Hepatocyte (in vitro differentiated cells): ENCODE measurements around the gene MCHR2. TPM values are rescaled to one million over a fixed set of nuclear protein-coding genes. Genes with fewer than 3 reads are reported as not detected.

ENCODE experiments used
- DNase-seq: peaks from one replicate; pipeline ENCODE4 v3.0.0-alpha.2; 2016; ENCODE audit warnings: low spot score
- H2AFZ ChIP-seq: fragments of 200-600 bp; sonication (generic); 2 replicates; pipeline ENCODE4 v1.6.0; 2016; ENCODE audit warnings: antibody characterized with exemption, mild to moderate bottlenecking
- H3K27ac ChIP-seq: fragments of 200-600 bp; sonication (generic); 2 replicates; pipeline ENCODE4 v1.5.1; 2016; ENCODE audit warnings: mild to moderate bottlenecking
- H3K27me3 ChIP-seq: fragments of 200-600 bp; sonication (generic); 2 replicates; pipeline ENCODE4 v1.6.1; 2016
- H3K36me3 ChIP-seq: fragments of 200-600 bp; sonication (generic); replicated peaks from 2 replicates; pipeline ENCODE4 v1.5.1; 2016; ENCODE audit warnings: low read depth; ENCODE audit not compliant: insufficient read depth
- H3K4me1 ChIP-seq: fragments of 200-600 bp; sonication (generic); 2 replicates; pipeline ENCODE4 v1.5.1; 2016; ENCODE audit warnings: mild to moderate bottlenecking, moderate library complexity; ENCODE audit not compliant: insufficient read depth
- H3K4me2 ChIP-seq: fragments of 200-600 bp; sonication (generic); 2 replicates; pipeline ENCODE4 v1.6.0; 2016
- H3K4me3 ChIP-seq: fragments of 200-600 bp; sonication (generic); 2 replicates; pipeline ENCODE4 v1.5.1; 2016; ENCODE audit warnings: mild to moderate bottlenecking
- H3K79me2 ChIP-seq: fragments of 200-600 bp; sonication (generic); 2 replicates; pipeline ENCODE4 v1.6.0; 2017; ENCODE audit warnings: mild to moderate bottlenecking
- H3K9me2 ChIP-seq: fragments of 200-600 bp; sonication (generic); replicated peaks from 2 replicates; pipeline ENCODE4 v1.6.0; 2017; ENCODE audit warnings: mild to moderate bottlenecking; ENCODE audit not compliant: insufficient read depth
- H3K9me3 ChIP-seq: fragments of 200-600 bp; sonication (generic); 2 replicates; pipeline ENCODE4 v1.5.1; 2016; ENCODE audit warnings: low read depth, mild to moderate bottlenecking
- H4K20me1 ChIP-seq: fragments of 200-600 bp; sonication (generic); 2 replicates; pipeline ENCODE4 v1.6.0; 2016; ENCODE audit warnings: mild to moderate bottlenecking; ENCODE audit not compliant: insufficient read depth, poor library complexity, severe bottlenecking
- CTCF ChIP-seq: fragments of 200-600 bp; sonication (generic); IDR thresholded peaks from 2 replicates; pipeline ENCODE4 v1.5.1; 2016; ENCODE audit warnings: antibody characterized with exemption, mild to moderate bottlenecking; ENCODE audit not compliant: poor library complexity
- EZH2 ChIP-seq: fragments of 200-600 bp; sonication (generic); IDR thresholded peaks from 2 replicates; pipeline ENCODE4 v1.6.1; 2016; ENCODE audit warnings: antibody characterized with exemption, mild to moderate bottlenecking, borderline replicate concordance
- EZH2phosphoT487 ChIP-seq: fragments of 200-600 bp; sonication (generic); IDR thresholded peaks from one replicate; pipeline ENCODE4 v1.6.1; 2018; ENCODE audit warnings: antibody characterized with exemption, mild to moderate bottlenecking, low read depth, moderate library complexity; ENCODE audit not compliant: unreplicated experiment, severe bottlenecking
- WGBS: methylation state at CpG from one replicate; pipeline ENCODE4 v1.1.6; 2016; ENCODE audit warnings: low lambda C conversion rate; ENCODE audit errors: missing lambda C conversion rate; 5-methylcytosine and 5-hydroxymethylcytosine counted together
- polyA plus RNA-seq: library from polyadenylated mRNA; unstranded; fragments of >200 nt; fragmentation: Nextera tagmentation; extraction: Ambion mirVana; gene quantifications from 2 replicates; pipeline ENCODE4 v1.2.1, GENCODE V29; 2016
- total RNA-seq: library from RNA; depleted of rRNA; stranded (reverse); fragments of >200 nt; gene quantifications from 2 replicates; pipeline ENCODE4 v1.2.3, GENCODE V29; 2014

MCHR2 gene
- total and polyA plus RNA-seq, 2 experiments from 2014 or later: 0.27 TPM; not detected in 1

- no peaks in the 10 kb centered on the region for H3K9me3 ChIP-seq
- no peak overlapping the region for H3K27ac ChIP-seq
- no peaks in the 10 kb centered on the region for H3K4me1 ChIP-seq
- H3K9me2 ChIP-seq: no peaks in the 10 kb centered on the region
- H3K4me2 ChIP-seq: no peak overlapping the region
- no peak for TF ChIP-seq EZH2phosphoT487
- TF ChIP-seq EZH2: no peak
- TF ChIP-seq CTCF: no peak
- H4K20me1 ChIP-seq: no peaks in the 10 kb centered on the region
- no peak overlapping the region for H2AFZ ChIP-seq
- H3K79me2 ChIP-seq: no peaks in the 10 kb centered on the region
- H3K4me3 ChIP-seq: no peak overlapping the region
- 41% methylated on average over 1 of the region's 1 CpG for WGBS
- H3K27me3 ChIP-seq: no peaks in the 10 kb centered on the region
- no peaks in the 10 kb centered on the region for H3K36me3 ChIP-seq
- no peak for DNase-seq
Observed at GRCh38 chr6:99979953-99980352, 14.1 kb downstream of the MCHR2 start.

- Histone ChIP-seq H3K79me2 (no peaks in the 10 kb centered on the region), H3K9me3 (no peaks in the 10 kb centered on the region), H2AFZ (no peak overlapping the region), H3K27ac (no peak overlapping the region), H3K36me3 (no peaks in the 10 kb centered on the region), H3K4me3 (no peak overlapping the region), H4K20me1 (no peaks in the 10 kb centered on the region), H3K4me1 (no peaks in the 10 kb centered on the region), H3K4me2 (no peak overlapping the region), H3K27me3 (no peaks in the 10 kb centered on the region), H3K9me2 (no peaks in the 10 kb centered on the region)
- DNase-seq: no peak
- no peak for TF ChIP-seq EZH2
- no peak for TF ChIP-seq CTCF
- no peak for TF ChIP-seq EZH2phosphoT487
Observed at GRCh38 chr6:99967052-99967451, 27.0 kb downstream of the MCHR2 start.

GRCh38 chr6:99960027-99960426, 34.0 kb downstream of the MCHR2 start:
- H4K20me1 ChIP-seq: no peaks in the 10 kb centered on the region
- no peak for DNase-seq
- no peaks in the 10 kb centered on the region for H3K79me2 ChIP-seq
- H3K9me2 ChIP-seq: no peaks in the 10 kb centered on the region
- no peaks in the 10 kb centered on the region for H3K27me3 ChIP-seq
- no peak overlapping the region for H2AFZ ChIP-seq
- no peaks in the 10 kb centered on the region for H3K9me3 ChIP-seq
- H3K4me2 ChIP-seq: no peak overlapping the region
- H3K4me3 ChIP-seq: no peak overlapping the region
- no peak overlapping the region for H3K27ac ChIP-seq
- no peaks in the 10 kb centered on the region for H3K4me1 ChIP-seq
- WGBS: 70% methylated on average over 1 of the region's 1 CpG
- no peaks in the 10 kb centered on the region for H3K36me3 ChIP-seq
- no peak for TF ChIP-seq EZH2
- no peak for TF ChIP-seq EZH2phosphoT487
- TF ChIP-seq CTCF: no peak
